ENCODE data around the gene BCAR3.

DNA sequence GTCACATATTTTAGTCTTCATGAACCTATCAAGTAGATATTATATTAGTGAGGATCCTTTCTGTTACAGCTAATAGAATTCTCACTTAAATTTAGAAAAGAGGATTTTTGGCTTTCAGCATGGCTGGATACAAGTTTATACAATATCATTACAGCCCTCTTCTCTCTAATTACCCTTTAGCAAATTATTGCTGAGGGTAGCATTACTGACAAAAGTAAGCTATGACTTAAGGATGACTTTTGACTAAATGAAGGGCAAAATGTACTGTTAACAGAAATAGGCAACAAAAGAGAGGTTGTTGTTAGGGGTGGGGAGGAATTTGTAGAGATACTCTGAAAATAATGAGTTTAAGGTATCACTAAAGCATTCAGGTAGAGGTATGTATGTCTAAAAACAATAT, 148.0 kb downstream of the BCAR3 start:
- TF ChIP-seq CTCF (IDR thresholded peaks at IDR 0.05), result no peak
- no peak for TF ChIP-seq EZH2 (IDR thresholded peaks at IDR 0.05)
